ENCODE results near the gene EP400. TPM values are rescaled to one million over a fixed set of nuclear protein-coding genes. Genes with fewer than 3 reads are reported as not detected.

The EP400 gene
- total RNA-seq, 1 experiment from 2014 or later = 61.7 TPM

DNA sequence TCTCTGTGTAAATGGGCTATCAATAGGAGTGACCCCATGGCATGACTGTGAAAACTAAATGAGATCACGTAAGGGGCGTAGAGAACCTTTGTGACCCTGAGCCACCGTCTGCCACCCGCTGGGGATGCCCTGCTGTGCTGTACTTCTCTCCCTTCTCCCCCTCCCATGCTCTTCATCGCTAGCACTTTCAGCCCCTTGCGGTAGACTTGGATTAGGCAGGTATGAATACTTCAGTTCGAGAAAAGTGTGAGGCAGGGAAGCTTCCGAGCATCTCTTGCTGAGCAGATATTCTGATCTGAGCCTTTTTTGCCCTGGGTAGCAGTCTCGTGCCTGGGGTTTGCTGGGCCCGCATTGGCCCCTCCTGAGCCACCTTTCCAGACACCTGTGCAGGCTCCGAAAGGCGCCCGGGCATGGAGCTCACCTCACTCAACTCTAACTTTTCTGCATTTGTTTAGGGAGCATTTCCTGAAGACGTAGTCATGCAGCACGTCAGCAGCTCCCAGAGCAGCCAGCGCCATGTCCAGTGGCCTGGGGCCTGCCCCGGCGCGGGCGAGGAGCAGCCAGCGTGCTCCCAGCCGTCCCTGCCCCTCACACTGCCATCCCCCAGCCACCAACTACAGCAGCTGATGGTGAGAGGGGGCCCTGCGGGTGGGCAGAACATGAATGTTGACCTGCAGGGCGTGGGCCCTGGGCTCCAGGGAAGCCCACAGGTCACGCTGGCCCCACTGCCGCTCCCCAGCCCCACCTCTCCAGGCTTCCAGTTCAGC is 154.0 kb downstream of the EP400 start:
- Histone ChIP-seq H4K5ac (ENCODE audit: insufficient read length, low read depth, low read length) (no peak overlapping the region), H3K4me1 (ENCODE audit: insufficient read depth, low read length) (no peaks in the 10 kb centered on the region; the same call in 1 of the 2 replicates), H3K56ac (ENCODE audit: insufficient read length, low read depth, low read length) (no peak overlapping the region), H2AK5ac (ENCODE audit: insufficient read length, low read length) (no peak overlapping the region), H3K27ac (ENCODE audit: insufficient read length, low read depth, low read length) (no peak overlapping the region), H3K14ac (ENCODE audit: insufficient read depth, low read length) (no peak overlapping the region), H3K23me2 (ENCODE audit: insufficient read length, low read depth, low read length, poor library complexity, severe bottlenecking) (no peaks in the 10 kb centered on the region), H3K4me2 (ENCODE audit: insufficient read depth, insufficient read length, low read length) (no peak overlapping the region), H3T11ph (ENCODE audit: low read length) (no peak overlapping the region), H3K4ac (ENCODE audit: low read depth, low read length) (no peak overlapping the region), H3K79me1 (ENCODE audit: insufficient read depth, low read depth, low read length, poor library complexity, severe bottlenecking) (no peaks in the 10 kb centered on the region), H3K79me2 (ENCODE audit: insufficient read depth, low read length) (no peaks in the 10 kb centered on the region), H4K91ac (ENCODE audit: insufficient read length, low read depth, low read length) (no peak overlapping the region), H3K23ac (ENCODE audit: insufficient read length, low read depth, low read length) (no peak overlapping the region), H2AFZ (ENCODE audit: low read length) (no peak overlapping the region), H3K27me3 (ENCODE audit: insufficient read depth, low read length) (no peaks in the 10 kb centered on the region), H2BK12ac (ENCODE audit: insufficient read length, low read depth, low read length) (no peak overlapping the region), H3K9me3 (ENCODE audit: control insufficient read depth, low read depth, low read length) (no peaks in the 10 kb centered on the region), H3K18ac (ENCODE audit: insufficient read length, low read depth, low read length) (no peak overlapping the region), H2BK120ac (ENCODE audit: low read depth, low read length, poor library complexity, severe bottlenecking) (no peak overlapping the region), H2BK5ac (ENCODE audit: insufficient read length, low read length) (no peak overlapping the region), H4K8ac (replicated peaks; ENCODE audit: insufficient read length, low read depth, low read length) (no peak overlapping the region), H2BK20ac (ENCODE audit: low read depth, low read length, poor library complexity, severe bottlenecking) (no peak overlapping the region), H3K9ac (ENCODE audit: extremely low read depth, insufficient read length, low read length) (no peak overlapping the region), H2BK15ac (ENCODE audit: low read depth, low read length) (no peak overlapping the region), H4K20me1 (ENCODE audit: control insufficient read depth, insufficient read depth, insufficient read length) (no peaks in the 10 kb centered on the region)
- no peak overlapping the region for H3K4me3 Mint-ChIP-seq
- H3K27ac Mint-ChIP-seq = peak overlapping the region in 2 of 3 experiments; percentile 42 to 95; a peak in 6 of 7 replicates
- H3K27me3 Mint-ChIP-seq (ENCODE audit: low read depth) = no peaks in the 10 kb centered on the region
- WGBS (ENCODE audit: extremely low coverage, insufficient read length, low lambda C conversion rate) = no CpG with 5 or more reads among the region's 26 CpGs
- TF ChIP-seq, protein P1, sequence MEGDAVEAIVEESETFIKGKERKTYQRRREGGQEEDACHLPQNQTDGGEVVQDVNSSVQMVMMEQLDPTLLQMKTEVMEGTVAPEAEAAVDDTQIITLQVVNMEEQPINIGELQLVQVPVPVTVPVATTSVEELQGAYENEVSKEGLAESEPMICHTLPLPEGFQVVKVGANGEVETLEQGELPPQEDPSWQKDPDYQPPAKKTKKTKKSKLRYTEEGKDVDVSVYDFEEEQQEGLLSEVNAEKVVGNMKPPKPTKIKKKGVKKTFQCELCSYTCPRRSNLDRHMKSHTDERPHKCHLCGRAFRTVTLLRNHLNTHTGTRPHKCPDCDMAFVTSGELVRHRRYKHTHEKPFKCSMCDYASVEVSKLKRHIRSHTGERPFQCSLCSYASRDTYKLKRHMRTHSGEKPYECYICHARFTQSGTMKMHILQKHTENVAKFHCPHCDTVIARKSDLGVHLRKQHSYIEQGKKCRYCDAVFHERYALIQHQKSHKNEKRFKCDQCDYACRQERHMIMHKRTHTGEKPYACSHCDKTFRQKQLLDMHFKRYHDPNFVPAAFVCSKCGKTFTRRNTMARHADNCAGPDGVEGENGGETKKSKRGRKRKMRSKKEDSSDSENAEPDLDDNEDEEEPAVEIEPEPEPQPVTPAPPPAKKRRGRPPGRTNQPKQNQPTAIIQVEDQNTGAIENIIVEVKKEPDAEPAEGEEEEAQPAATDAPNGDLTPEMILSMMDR (conservative IDR thresholded peaks at IDR 0.05) = no peak
- peaks cover 5 to 37% (median 18%) of the 10 kb centered on the region in 3 experiments; a peak in 6 of 7 replicates for H3K36me3 Mint-ChIP-seq (ENCODE audit: insufficient read depth in 1 of 3, low read depth in 3 of 3)
- DNase-seq = no peak
- peaks cover 11 to 20% of the 10 kb centered on the region in 2 experiments for H3K4me1 Mint-ChIP-seq
- no peaks in the 10 kb centered on the region for H3K9me3 Mint-ChIP-seq
